Psoas muscle (tissue), 8 donors: Measurements from ENCODE around the gene SPTB. TPM values are rescaled to one million over a fixed set of nuclear protein-coding genes. Genes with fewer than 3 reads are reported as not detected.

Source experiments
- ATAC-seq, 4 donors: fragments of 200-7000 bp; cut with Tn5 transposase; one replicate each; pipeline ENCODE4 v1.9.1; 2020; ENCODE audit warnings: moderate library complexity in 3 of 4, mild to moderate bottlenecking in 2 of 4
- DNase-seq, 2 donors: peaks; one replicate each; pipeline ENCODE4 v3.0.0-alpha.2; 2020
- H3K27ac ChIP-seq: fragments of 200-600 bp; one replicate; pipeline ENCODE4 v1.8.0; 2022
- H3K27me3 ChIP-seq, 3 donors: fragments of 200-600 bp in 1 of 3; one replicate each; pipeline versions ENCODE4 v1.6.1 to v1.8.0; 2013 to 2022; ENCODE audit warnings: low read length in 2 of 3, mild to moderate bottlenecking in 2 of 3, moderate library complexity in 1 of 3; ENCODE audit not compliant: insufficient read depth in 3 of 3
- H3K36me3 ChIP-seq, 2 donors: fragments of 200-600 bp in 1 of 2; one replicate each; pipeline versions ENCODE4 v1.6.1 to v1.8.0; 2013 to 2022; ENCODE audit warnings: low read depth in 1 of 2, mild to moderate bottlenecking in 1 of 2, moderate library complexity in 1 of 2; ENCODE audit not compliant: insufficient read depth in 1 of 2
- H3K4me1 ChIP-seq: fragments of 200-600 bp; one replicate; pipeline ENCODE4 v1.8.0; 2022
- H3K4me3 ChIP-seq: fragments of 200-600 bp; one replicate; pipeline ENCODE4 v1.8.0; 2022; ENCODE audit warnings: mild to moderate bottlenecking
- H3K9me3 ChIP-seq: fragments of 200-600 bp; one replicate; pipeline ENCODE4 v1.8.0; 2022
- CTCF ChIP-seq: fragments of 200-600 bp; IDR thresholded peaks from one replicate; pipeline ENCODE4 v1.8.0; 2022; ENCODE audit warnings: antibody characterized with exemption
- WGBS, 3 donors: extraction: QIAGEN DNeasy Blood & Tissue Kit; methylation state at CpG; one replicate each; pipeline versions ENCODE4 v1.1.6 to v1.1.7; 2013; 5-methylcytosine and 5-hydroxymethylcytosine counted together
- intact Hi-C, 2 donors: fragments of 100-400 bp; cut with DNase I; formaldehyde crosslinking; loops; one replicate each; pipeline versions ENCODE4 v1.11.0 to v1.14.2; 2022
- polyA plus RNA-seq, 3 donors: library from polyadenylated mRNA; stranded (reverse); fragments of 200-250 nt; gene quantifications; one replicate each; pipeline ENCODE4 v1.2.3, GENCODE V29; 2013
- total RNA-seq, 4 donors: library from RNA; stranded (reverse); fragmentation: NEBNext Ultra II Directional in 2 of 4; extraction: Animal tissue kit (Norgen Biotek cat#: 25700) in 2 of 4; gene quantifications; one replicate each; pipeline versions ENCODE4 v1.2.1 to v1.2.4, GENCODE V29; 2021 to 2023
- donor health status: healthy with polysubstance abuse.
- donor health status: DM: no; HTN: no; CAD: no; lungs with moderate emphysema.
- donor health status: Bipolar disorder and iron deficiency.
- donor health status: healthy.
- donor health status: DM: yes; HTN: yes; CAD: no.
- donor health status: DM: no; HTN: no; CAD: no.
- donor health status: DM: no; HTN: no; CAD: no.
- donor health status: DM: yes; HTN: yes; CAD: no.

SPTB gene
- total and polyA plus RNA-seq, 7 donors: 43.4 to 540 (median 374) TPM

DNA sequence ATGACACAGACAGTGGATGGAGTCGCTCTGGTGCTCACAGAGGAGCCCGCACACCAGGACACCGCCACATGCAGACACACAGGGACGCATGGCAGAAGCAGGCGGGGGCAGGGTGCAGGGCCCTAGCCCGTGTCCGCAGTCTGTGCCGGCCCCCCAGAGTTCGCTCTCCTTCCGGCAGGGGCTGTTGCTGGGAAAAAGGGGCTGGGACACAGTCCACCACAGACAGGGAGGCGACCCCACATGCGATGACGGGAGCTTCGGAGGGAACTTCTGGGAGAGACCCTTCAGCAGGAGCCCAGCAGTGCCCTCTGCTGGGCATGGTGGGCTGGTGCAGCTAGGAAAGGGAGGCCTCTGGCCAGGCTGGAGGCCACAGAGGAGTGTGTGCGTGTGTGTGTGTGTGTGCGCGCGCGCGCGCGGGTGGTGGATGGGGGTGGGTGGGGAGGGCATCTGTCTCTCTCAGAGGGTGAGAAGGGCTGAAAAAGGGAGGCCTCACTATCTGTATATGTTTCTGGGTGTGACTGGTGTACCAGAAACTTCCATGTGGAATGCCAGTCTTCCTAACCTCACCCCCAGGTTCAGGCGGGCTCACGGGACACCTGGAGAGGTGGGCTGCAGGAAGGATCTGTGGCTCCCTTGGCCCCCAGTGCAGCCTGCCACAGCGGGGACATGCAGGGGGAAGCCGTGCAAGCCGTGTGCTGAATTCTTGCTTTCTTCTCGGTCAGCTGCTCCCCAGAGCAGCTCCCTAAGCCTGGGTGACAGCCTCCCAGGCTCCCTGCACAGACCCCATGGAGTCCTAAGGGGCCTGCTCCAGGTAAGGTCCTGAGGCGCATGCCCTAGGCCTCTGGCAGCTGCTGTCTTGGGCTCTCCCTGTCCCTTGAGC, 114.8 kb downstream of the SPTB start:
- H3K9me3 ChIP-seq: no peaks in the 10 kb centered on the region
- peak overlapping the region; percentile 58 for H3K27ac ChIP-seq
- peaks cover 0 to 81% of the 10 kb centered on the region in 2 donors for H3K36me3 ChIP-seq
- DNase-seq (peak; percentile 72 to 85), ATAC-seq (peak; percentile 35 to 67 (median 40))
- H3K4me3 ChIP-seq: peak overlapping the region; percentile 29
- H3K27me3 ChIP-seq: no peaks in the 10 kb centered on the region
- intact Hi-C loops: loop anchor here (1.0 to 2.0 kb wide), 2 partner anchors 91 to 92 kb away; no protein-coding TSS in a partner anchor
- peak; percentile 76 for TF ChIP-seq CTCF
- H3K4me1 ChIP-seq: peaks cover 20% of the 10 kb centered on the region
- WGBS, 3 donors: 40 to 51% (median 42%) methylated on average over 24 to 29 of the region's 29 CpGs

DNA sequence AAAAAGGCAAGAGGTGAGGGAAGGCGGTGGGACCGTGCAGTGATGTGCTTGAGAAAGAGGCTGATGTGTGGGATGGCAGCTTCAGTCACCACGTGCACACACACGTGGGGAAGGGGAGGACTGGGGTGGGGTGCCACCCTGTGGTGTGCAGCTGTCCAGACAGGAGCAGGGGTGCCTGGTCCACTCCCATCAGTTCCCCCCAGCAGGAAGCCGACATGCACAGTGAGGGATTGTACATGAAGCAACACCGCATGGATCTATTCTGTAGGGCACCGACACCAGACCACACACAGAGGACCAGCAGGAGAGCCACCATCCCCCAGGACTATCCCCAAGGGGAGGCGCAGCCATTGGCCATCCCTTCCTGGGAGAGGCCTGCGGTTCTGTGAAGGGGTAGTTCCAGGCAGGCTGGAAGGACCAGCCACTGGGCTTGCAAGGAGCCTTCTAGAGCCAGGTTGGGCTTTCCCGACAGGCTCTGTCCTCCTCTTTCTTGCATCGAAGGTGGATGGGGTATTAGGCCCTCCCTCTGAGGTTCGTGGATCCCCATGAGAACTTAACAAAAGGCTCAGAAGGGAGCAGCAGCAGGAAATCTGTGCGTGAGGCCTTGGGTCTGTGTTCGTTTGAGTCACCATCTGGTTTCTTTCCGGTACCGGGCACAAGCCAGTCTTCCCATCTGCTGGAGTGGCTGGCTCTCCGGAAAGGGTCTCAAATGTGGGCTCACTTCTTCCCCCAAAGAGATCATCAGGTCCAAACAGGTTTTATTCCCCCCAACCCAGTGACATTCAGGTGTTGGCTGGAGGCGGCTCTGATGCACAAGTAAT, 115.7 kb downstream of the SPTB start:
- Histone ChIP-seq H3K36me3 (peaks cover 0 to 79% of the 10 kb centered on the region in 2 donors), H3K27ac (peak overlapping the region; percentile 58), H3K4me3 (peak overlapping the region; percentile 29), H3K4me1 (peaks cover 25% of the 10 kb centered on the region), H3K27me3 (no peaks in the 10 kb centered on the region), H3K9me3 (no peaks in the 10 kb centered on the region)
- intact Hi-C loops: loop anchor here (1.0 to 2.0 kb wide), 2 partner anchors 90 to 91 kb away; no protein-coding TSS in a partner anchor
- WGBS, 3 donors: 53 to 68% (median 54%) methylated on average over 18 of the region's 18 CpGs
- no peak for DNase-seq
- no peak for TF ChIP-seq CTCF
- no peak for ATAC-seq

- Histone ChIP-seq H3K27me3 (no peaks in the 10 kb centered on the region), H3K9me3 (no peaks in the 10 kb centered on the region), H3K27ac (peak overlapping the region; percentile 82), H3K36me3 (peaks cover 0 to 71% of the 10 kb centered on the region in 2 donors), H3K4me1 (peaks cover 33% of the 10 kb centered on the region), H3K4me3 (no peak overlapping the region)
- DNase-seq (no peak), ATAC-seq (no peak)
- WGBS, 3 donors: 77 to 87% (median 79%) methylated on average over 11 of the region's 11 CpGs
- intact Hi-C loops: no loop called here
- TF ChIP-seq CTCF: no peak
Measured at GRCh38 chr14:64763085-64763782, 116.5 kb downstream of the SPTB start.
